ENCODE data around the gene ADRB1. TPM values are rescaled to one million over a fixed set of nuclear protein-coding genes. Genes with fewer than 3 reads are reported as not detected.

The ADRB1 gene
- total RNA-seq, 1 donor from 2014 or later = 0.07 TPM

DNA sequence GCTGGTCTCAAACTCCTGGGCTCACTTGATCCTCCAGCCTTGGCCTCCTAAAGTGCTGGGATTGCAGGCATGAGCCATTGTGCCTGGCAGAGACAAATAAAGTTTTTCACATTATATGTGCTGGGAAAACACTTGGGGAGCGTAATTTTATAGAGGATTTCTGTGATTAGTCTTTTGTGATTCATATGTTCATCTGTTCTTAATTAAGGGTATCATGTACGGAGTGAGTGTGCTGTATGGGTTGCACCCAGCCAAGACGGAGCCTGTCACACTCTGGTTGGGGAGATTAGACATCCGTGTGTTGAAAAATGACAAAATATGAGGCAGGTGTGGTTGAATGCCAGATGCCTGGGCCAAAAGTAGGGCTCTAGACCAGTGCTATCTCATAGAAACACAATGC, 10.3 kb downstream of the ADRB1 start:
- Mint-ChIP-seq H3K27ac (ENCODE audit: unreplicated experiment) (no peak overlapping the region), H3K9me3 (ENCODE audit: low read depth) (no peaks in the 10 kb centered on the region), H3K4me1 (ENCODE audit: low read depth) (peaks cover 8% of the 10 kb centered on the region), H3K4me3 (ENCODE audit: unreplicated experiment) (no peak overlapping the region), H3K36me3 (ENCODE audit: low read depth) (no peaks in the 10 kb centered on the region), H3K27me3 (ENCODE audit: low read depth) (peaks cover 11% of the 10 kb centered on the region)
- TF ChIP-seq, protein P1, sequence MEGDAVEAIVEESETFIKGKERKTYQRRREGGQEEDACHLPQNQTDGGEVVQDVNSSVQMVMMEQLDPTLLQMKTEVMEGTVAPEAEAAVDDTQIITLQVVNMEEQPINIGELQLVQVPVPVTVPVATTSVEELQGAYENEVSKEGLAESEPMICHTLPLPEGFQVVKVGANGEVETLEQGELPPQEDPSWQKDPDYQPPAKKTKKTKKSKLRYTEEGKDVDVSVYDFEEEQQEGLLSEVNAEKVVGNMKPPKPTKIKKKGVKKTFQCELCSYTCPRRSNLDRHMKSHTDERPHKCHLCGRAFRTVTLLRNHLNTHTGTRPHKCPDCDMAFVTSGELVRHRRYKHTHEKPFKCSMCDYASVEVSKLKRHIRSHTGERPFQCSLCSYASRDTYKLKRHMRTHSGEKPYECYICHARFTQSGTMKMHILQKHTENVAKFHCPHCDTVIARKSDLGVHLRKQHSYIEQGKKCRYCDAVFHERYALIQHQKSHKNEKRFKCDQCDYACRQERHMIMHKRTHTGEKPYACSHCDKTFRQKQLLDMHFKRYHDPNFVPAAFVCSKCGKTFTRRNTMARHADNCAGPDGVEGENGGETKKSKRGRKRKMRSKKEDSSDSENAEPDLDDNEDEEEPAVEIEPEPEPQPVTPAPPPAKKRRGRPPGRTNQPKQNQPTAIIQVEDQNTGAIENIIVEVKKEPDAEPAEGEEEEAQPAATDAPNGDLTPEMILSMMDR (IDR thresholded peaks at IDR 0.05) = no peak
- DNase-seq (ENCODE audit: low spot score) = no peak

DNA sequence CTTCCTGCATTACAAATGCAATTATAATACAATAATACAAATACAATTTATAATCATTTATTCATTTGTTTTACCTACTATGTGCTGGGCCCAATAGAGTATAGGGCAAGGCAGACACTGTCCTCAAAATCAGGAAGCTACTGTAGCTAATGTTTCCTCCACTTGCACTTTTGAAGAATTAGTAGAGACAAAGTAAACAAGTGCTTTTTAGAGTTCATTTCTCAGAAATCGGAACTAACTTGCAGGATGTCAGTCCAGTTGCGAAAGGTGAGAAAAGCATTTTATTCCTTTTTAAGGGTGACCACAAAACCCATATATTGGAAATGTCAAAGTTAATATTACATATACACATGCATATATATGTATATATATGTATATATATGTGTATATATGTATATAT, 14.2 kb downstream of the ADRB1 start:
- Mint-ChIP-seq H3K9me3 (ENCODE audit: low read depth) (no peaks in the 10 kb centered on the region), H3K4me3 (ENCODE audit: unreplicated experiment) (no peak overlapping the region), H3K4me1 (ENCODE audit: low read depth) (no peaks in the 10 kb centered on the region), H3K27me3 (ENCODE audit: low read depth) (peaks cover 2% of the 10 kb centered on the region), H3K27ac (ENCODE audit: unreplicated experiment) (no peak overlapping the region), H3K36me3 (ENCODE audit: low read depth) (no peaks in the 10 kb centered on the region)
- no peak for DNase-seq (ENCODE audit: low spot score)
- TF ChIP-seq, protein P1 (IDR thresholded peaks at IDR 0.05) = no peak

DNA sequence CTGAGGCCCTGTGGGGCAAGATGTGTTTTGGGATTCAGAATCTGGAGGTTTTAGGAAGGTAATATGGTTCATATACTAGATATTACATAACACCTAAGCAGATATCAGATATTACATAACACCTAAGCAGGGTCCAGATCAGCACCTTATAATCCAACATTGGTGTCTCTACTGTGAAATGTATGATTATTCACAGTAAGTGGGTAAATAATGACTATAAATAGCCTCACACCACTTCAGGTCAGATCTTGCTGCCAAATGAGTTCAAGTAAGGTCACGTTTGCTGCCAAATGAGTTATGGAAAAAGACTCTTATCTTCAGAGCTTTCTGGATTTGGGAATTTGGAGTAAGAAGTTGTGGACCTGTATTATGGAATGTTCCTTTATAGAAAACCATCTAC, 14.6 kb downstream of the ADRB1 start:
- TF ChIP-seq, protein P1 (IDR thresholded peaks at IDR 0.05) = no peak
- Mint-ChIP-seq H3K27ac (ENCODE audit: unreplicated experiment) (no peak overlapping the region), H3K36me3 (ENCODE audit: low read depth) (no peaks in the 10 kb centered on the region), H3K4me3 (ENCODE audit: unreplicated experiment) (no peak overlapping the region), H3K9me3 (ENCODE audit: low read depth) (no peaks in the 10 kb centered on the region), H3K27me3 (ENCODE audit: low read depth) (peaks cover 2% of the 10 kb centered on the region), H3K4me1 (ENCODE audit: low read depth) (no peaks in the 10 kb centered on the region)
- no peak for DNase-seq (ENCODE audit: low spot score)

DNA sequence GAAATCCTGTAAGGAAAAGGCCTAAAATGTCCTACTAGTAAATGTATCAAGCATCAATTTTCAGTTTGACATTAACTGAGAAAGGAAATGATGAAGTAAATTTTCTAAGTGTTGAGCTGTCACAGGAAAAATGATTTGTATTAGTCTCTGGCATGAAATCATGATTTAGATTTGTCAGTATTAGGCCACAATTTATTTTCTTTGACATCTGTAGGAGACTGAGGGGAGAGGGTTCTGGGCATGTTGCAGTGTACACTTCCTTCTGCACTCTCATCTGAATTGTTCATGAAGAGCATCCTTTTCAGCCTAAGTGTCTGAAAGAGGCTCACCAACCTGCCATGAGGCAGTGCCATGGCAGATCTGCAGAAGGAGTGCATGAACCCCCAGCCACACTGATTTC, 15.9 kb downstream of the ADRB1 start:
- DNase-seq (ENCODE audit: low spot score) = no peak
- no peak overlapping the region for H3K27ac Mint-ChIP-seq (ENCODE audit: unreplicated experiment)
- H3K4me1 Mint-ChIP-seq (ENCODE audit: low read depth) = peaks cover 6% of the 10 kb centered on the region
- H3K4me3 Mint-ChIP-seq (ENCODE audit: unreplicated experiment) = no peak overlapping the region
- no peaks in the 10 kb centered on the region for H3K36me3 Mint-ChIP-seq (ENCODE audit: low read depth)
- TF ChIP-seq, protein P1 (IDR thresholded peaks at IDR 0.05) = no peak
- H3K9me3 Mint-ChIP-seq (ENCODE audit: low read depth) = no peaks in the 10 kb centered on the region
- H3K27me3 Mint-ChIP-seq (ENCODE audit: low read depth) = no peaks in the 10 kb centered on the region

DNA sequence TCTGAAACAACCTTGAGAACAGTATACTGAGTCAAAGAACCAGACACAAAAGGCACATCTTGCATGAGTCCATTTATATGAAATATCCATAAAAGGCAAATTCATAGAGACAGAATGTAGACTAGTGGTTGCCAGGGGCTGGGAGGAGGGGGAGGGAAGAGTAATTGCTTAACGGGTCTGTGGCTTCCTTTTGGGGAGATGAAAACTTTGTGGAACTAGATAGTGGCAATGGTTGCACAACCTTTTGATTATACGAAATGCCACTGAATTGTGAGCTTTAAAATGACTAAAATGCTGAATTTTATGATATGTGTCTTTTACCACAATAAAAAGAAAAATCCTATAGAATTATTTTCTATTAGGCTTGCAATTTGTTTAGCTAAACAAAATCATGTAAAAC, 16.8 kb downstream of the ADRB1 start:
- DNase-seq (ENCODE audit: low spot score) = no peak
- Mint-ChIP-seq H3K4me1 (ENCODE audit: low read depth) (peaks cover 7% of the 10 kb centered on the region), H3K27ac (ENCODE audit: unreplicated experiment) (no peak overlapping the region), H3K36me3 (ENCODE audit: low read depth) (no peaks in the 10 kb centered on the region), H3K9me3 (ENCODE audit: low read depth) (no peaks in the 10 kb centered on the region), H3K27me3 (ENCODE audit: low read depth) (no peaks in the 10 kb centered on the region), H3K4me3 (ENCODE audit: unreplicated experiment) (no peak overlapping the region)
- TF ChIP-seq, protein P1 (IDR thresholded peaks at IDR 0.05) = no peak
